Astrocyte (in vitro differentiated cells and primary cell): Measurements from ENCODE around the gene ZNF701. TPM values are rescaled to one million over a fixed set of nuclear protein-coding genes. Genes with fewer than 3 reads are reported as not detected.
"Not testable (repeated sequence)": the region's sequence is repeated elsewhere in the genome, so short reads cannot be mapped to it uniquely, and the experiment has no call there.

Experiments
- DNase-seq: peaks from one replicate; pipeline ENCODE4 v3.0.0-alpha.2; 2010; ENCODE audit warnings: low read depth
- FAIRE-seq: peaks from 2 replicates; lab custom pipeline; 2011; peaks lifted over from hg19 to GRCh38; lab: Jason Lieb, UNC
- H2AFZ ChIP-seq: 2 replicates; pipeline ENCODE4 v1.6.0; 2012; ENCODE audit warnings: low read depth, low read length, inconsistent platforms
- H3K27ac ChIP-seq: 2 replicates; pipeline ENCODE4 v1.5.1; 2011; ENCODE audit warnings: low read depth, low read length, inconsistent platforms
- H3K27me3 ChIP-seq: 2 replicates; pipeline ENCODE4 v1.6.0; 2011; ENCODE audit warnings: low read length, inconsistent platforms; ENCODE audit not compliant: insufficient read depth
- H3K36me3 ChIP-seq: 2 replicates; pipeline ENCODE4 v1.5.1; 2011; ENCODE audit warnings: low read length, inconsistent platforms; ENCODE audit not compliant: insufficient read depth
- H3K4me1 ChIP-seq: 2 replicates; pipeline ENCODE4 v1.5.1; 2011; ENCODE audit warnings: low read length, inconsistent platforms; ENCODE audit not compliant: insufficient read depth
- H3K4me2 ChIP-seq: 2 replicates; pipeline ENCODE4 v1.6.0; 2012; ENCODE audit warnings: low read length, inconsistent platforms
- H3K4me3 ChIP-seq: 2 replicates; pipeline ENCODE4 v1.5.1; 2011; ENCODE audit warnings: low read depth, mild to moderate bottlenecking, low read length, inconsistent platforms; ENCODE audit not compliant: insufficient read depth
- H3K79me2 ChIP-seq: 2 replicates; pipeline ENCODE4 v1.6.0; 2012; ENCODE audit warnings: mild to moderate bottlenecking, low read length, inconsistent platforms; ENCODE audit not compliant: insufficient read depth
- H3K9ac ChIP-seq: 2 replicates; pipeline ENCODE4 v1.6.0; 2012; ENCODE audit warnings: mild to moderate bottlenecking, low read length, inconsistent platforms
- H3K9me3 ChIP-seq: 2 replicates; pipeline ENCODE4 v1.5.1; 2012; ENCODE audit warnings: low read depth, mild to moderate bottlenecking, low read length, inconsistent platforms; ENCODE audit not compliant: insufficient read depth
- H4K20me1 ChIP-seq: 2 replicates; pipeline ENCODE4 v1.6.0; 2012; ENCODE audit warnings: low read length, inconsistent platforms; ENCODE audit not compliant: insufficient read depth
- H3K27ac Mint-ChIP-seq: one replicate; pipeline ENCODE4 v1.8.0; 2021; ENCODE audit warnings: mild to moderate bottlenecking, mixed read lengths; ENCODE audit not compliant: unreplicated experiment
- H3K27me3 Mint-ChIP-seq: one replicate; pipeline ENCODE4 v1.8.0; 2021; ENCODE audit warnings: low read depth, mixed read lengths; ENCODE audit not compliant: unreplicated experiment
- H3K36me3 Mint-ChIP-seq: one replicate; pipeline ENCODE4 v1.8.0; 2021; ENCODE audit warnings: low read depth, mixed read lengths; ENCODE audit not compliant: unreplicated experiment
- H3K4me1 Mint-ChIP-seq: one replicate; pipeline ENCODE4 v1.8.0; 2021; ENCODE audit warnings: low read depth, mixed read lengths; ENCODE audit not compliant: unreplicated experiment
- H3K4me3 Mint-ChIP-seq: one replicate; pipeline ENCODE4 v1.8.0; 2021; ENCODE audit warnings: mild to moderate bottlenecking, moderate library complexity, mixed read lengths; ENCODE audit not compliant: unreplicated experiment
- H3K9me3 Mint-ChIP-seq: one replicate; pipeline ENCODE4 v1.8.0; 2021; ENCODE audit warnings: mild to moderate bottlenecking, mixed read lengths; ENCODE audit not compliant: unreplicated experiment
- EZH2 ChIP-seq: IDR thresholded peaks from 2 replicates; pipeline ENCODE4 v1.6.1; 2012; ENCODE audit warnings: mild to moderate bottlenecking, low read length, inconsistent platforms; ENCODE audit not compliant: insufficient read depth
- total RNA-seq: library from RNA; stranded (reverse); gene quantifications from 2 replicates; pipeline ENCODE4 v1.2.1, GENCODE V29; 2021
- TF ChIP-seq, protein P1 (sequence below): IDR thresholded peaks from 2 replicates; pipeline ENCODE4 v1.5.1; 2011; ENCODE audit warnings: low read depth, mild to moderate bottlenecking, inconsistent platforms, low read length, moderate library complexity; ENCODE audit not compliant: insufficient read depth

The ZNF701 gene
- total RNA-seq, 1 donor from 2014 or later: 15.6 TPM

DNA sequence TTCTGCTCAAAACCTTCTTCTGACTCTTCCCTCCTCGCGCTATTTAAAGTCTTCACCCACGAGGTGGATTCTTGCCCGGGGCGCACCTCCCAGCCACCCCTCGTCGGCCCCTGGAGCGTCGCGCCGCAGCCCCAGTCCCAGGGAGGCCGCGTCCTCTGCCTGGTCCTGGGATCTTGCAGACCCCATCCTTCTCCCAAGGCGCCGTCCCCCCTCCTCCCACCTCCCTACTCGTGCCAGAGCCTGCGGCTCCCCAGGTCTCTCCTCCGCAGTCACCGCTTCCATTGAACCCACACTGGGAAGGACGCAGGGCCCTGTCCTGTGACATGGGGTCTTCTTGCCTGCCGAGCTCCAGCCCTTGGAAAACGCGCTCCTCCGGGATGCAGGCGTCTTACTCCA, 42.1 kb upstream of the ZNF701 start:
- peak overlapping the region; percentile 93 for H2AFZ ChIP-seq
- no peaks in the 10 kb centered on the region for H4K20me1 ChIP-seq
- H3K36me3 ChIP-seq: no peaks in the 10 kb centered on the region
- TF ChIP-seq EZH2: no peak
- TF ChIP-seq, protein P1, sequence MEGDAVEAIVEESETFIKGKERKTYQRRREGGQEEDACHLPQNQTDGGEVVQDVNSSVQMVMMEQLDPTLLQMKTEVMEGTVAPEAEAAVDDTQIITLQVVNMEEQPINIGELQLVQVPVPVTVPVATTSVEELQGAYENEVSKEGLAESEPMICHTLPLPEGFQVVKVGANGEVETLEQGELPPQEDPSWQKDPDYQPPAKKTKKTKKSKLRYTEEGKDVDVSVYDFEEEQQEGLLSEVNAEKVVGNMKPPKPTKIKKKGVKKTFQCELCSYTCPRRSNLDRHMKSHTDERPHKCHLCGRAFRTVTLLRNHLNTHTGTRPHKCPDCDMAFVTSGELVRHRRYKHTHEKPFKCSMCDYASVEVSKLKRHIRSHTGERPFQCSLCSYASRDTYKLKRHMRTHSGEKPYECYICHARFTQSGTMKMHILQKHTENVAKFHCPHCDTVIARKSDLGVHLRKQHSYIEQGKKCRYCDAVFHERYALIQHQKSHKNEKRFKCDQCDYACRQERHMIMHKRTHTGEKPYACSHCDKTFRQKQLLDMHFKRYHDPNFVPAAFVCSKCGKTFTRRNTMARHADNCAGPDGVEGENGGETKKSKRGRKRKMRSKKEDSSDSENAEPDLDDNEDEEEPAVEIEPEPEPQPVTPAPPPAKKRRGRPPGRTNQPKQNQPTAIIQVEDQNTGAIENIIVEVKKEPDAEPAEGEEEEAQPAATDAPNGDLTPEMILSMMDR: no peak
- no peaks in the 10 kb centered on the region for H3K9me3 ChIP-seq
- peaks cover 12% of the 10 kb centered on the region for H3K79me2 ChIP-seq
- H3K4me3 Mint-ChIP-seq: peak overlapping the region; percentile 98
- H3K4me3 ChIP-seq: peak overlapping the region; percentile 80
- no peaks in the 10 kb centered on the region for H3K27me3 ChIP-seq
- peak overlapping the region; percentile 98 for H3K27ac Mint-ChIP-seq
- H3K9me3 Mint-ChIP-seq: peaks cover 7% of the 10 kb centered on the region
- H3K36me3 Mint-ChIP-seq: peaks cover 6% of the 10 kb centered on the region
- peak overlapping the region; percentile 54 for H3K27ac ChIP-seq
- peak overlapping the region; percentile 84 for H3K9ac ChIP-seq
- DNase-seq: no peak
- H3K4me2 ChIP-seq: peak overlapping the region; percentile 97
- no peak for FAIRE-seq
- H3K4me1 ChIP-seq: no peaks in the 10 kb centered on the region
- H3K4me1 Mint-ChIP-seq: peaks cover 3% of the 10 kb centered on the region
- no peaks in the 10 kb centered on the region for H3K27me3 Mint-ChIP-seq

- no peaks in the 10 kb centered on the region for H3K27me3 Mint-ChIP-seq
- H3K79me2 ChIP-seq: peaks cover 12% of the 10 kb centered on the region
- TF ChIP-seq EZH2: no peak
- TF ChIP-seq, protein P1: no peak
- H3K4me3 ChIP-seq: no peak overlapping the region
- no peaks in the 10 kb centered on the region for H3K27me3 ChIP-seq
- H3K4me2 ChIP-seq: no peak overlapping the region
- H3K9me3 ChIP-seq: no peaks in the 10 kb centered on the region
- H3K27ac Mint-ChIP-seq: no peak overlapping the region
- DNase-seq: no peak
- no peak overlapping the region for H2AFZ ChIP-seq
- H3K4me1 ChIP-seq: peaks cover 3% of the 10 kb centered on the region
- peaks cover 6% of the 10 kb centered on the region for H3K9me3 Mint-ChIP-seq
- FAIRE-seq: no peak
- no peaks in the 10 kb centered on the region for H4K20me1 ChIP-seq
- no peak overlapping the region for H3K9ac ChIP-seq
- H3K36me3 ChIP-seq: no peaks in the 10 kb centered on the region
- peaks cover 24% of the 10 kb centered on the region for H3K36me3 Mint-ChIP-seq
- H3K4me1 Mint-ChIP-seq: peaks cover 3% of the 10 kb centered on the region
- H3K27ac ChIP-seq: no peak overlapping the region
- no peak overlapping the region for H3K4me3 Mint-ChIP-seq
These were observed 37.6 kb upstream of the ZNF701 start for GRCh38 chr19:52532480-52532879.

- FAIRE-seq (no peak), DNase-seq (no peak)
- Histone ChIP-seq H4K20me1 (no peaks in the 10 kb centered on the region), H3K4me2 (no peak overlapping the region), H3K27ac (no peak overlapping the region), H3K9me3 (no peaks in the 10 kb centered on the region), H3K79me2 (peaks cover 5% of the 10 kb centered on the region), H3K27me3 (no peaks in the 10 kb centered on the region), H3K4me1 (peaks cover 3% of the 10 kb centered on the region), H3K9ac (no peak overlapping the region), H2AFZ (no peak overlapping the region), H3K36me3 (no peaks in the 10 kb centered on the region), H3K4me3 (no peak overlapping the region)
- Mint-ChIP-seq H3K4me3 (no peak overlapping the region), H3K36me3 (peaks cover 26% of the 10 kb centered on the region), H3K27me3 (no peaks in the 10 kb centered on the region), H3K9me3 (peaks cover 6% of the 10 kb centered on the region), H3K27ac (no peak overlapping the region), H3K4me1 (no peaks in the 10 kb centered on the region)
- TF ChIP-seq, protein P1: no peak
- no peak for TF ChIP-seq EZH2
These were observed 36.2 kb upstream of the ZNF701 start for GRCh38 chr19:52533901-52534300.

DNA sequence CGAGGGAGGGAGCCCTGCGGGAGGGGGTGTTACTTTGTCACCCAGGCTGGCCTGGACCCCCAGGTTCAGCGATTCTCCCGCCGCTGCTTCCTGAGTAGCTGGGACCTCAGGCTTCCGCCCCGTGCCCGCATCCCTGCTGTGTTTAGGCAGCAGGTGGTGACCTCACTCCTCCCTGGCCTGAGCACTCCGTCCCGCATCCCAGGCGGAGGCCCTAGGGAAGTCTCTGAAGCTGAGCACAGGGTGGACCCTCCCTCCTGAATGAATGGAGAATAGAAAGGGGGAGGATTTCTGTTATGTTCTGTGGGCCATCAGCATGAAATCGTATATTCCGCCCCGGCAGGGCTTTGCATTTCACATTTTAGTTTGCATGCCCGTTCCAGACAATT, 34.7 kb upstream of the ZNF701 start:
- H3K27ac ChIP-seq, H3K4me1 ChIP-seq, H4K20me1 ChIP-seq, FAIRE-seq, H3K79me2 ChIP-seq, H3K27me3 ChIP-seq, H3K4me1 Mint-ChIP-seq, H3K36me3 ChIP-seq, H3K9me3 Mint-ChIP-seq, H3K27me3 Mint-ChIP-seq, DNase-seq, H3K9me3 ChIP-seq: not testable (repeated sequence)
- peak overlapping the region; percentile 47 for H3K27ac Mint-ChIP-seq
- peak overlapping the region; percentile 92 for H3K4me2 ChIP-seq
- H3K36me3 Mint-ChIP-seq: peaks cover 26% of the 10 kb centered on the region
- peak overlapping the region; percentile 49 for H3K4me3 ChIP-seq
- H3K9ac ChIP-seq: peak overlapping the region; percentile 25
- peak overlapping the region; percentile 64 for H3K4me3 Mint-ChIP-seq
- peak overlapping the region; percentile 35 for H2AFZ ChIP-seq
